Activated CD8-positive, alpha-beta memory T cell treated with anti-CD3 and anti-CD28 coated beads, Interleukin-2, amount 10 ng/mL, durations not matched to agents 7 days and 5 days (primary cell): ENCODE results near the gene ARHGDIB. TPM values are rescaled to one million over a fixed set of nuclear protein-coding genes. Genes with fewer than 3 reads are reported as not detected.

Experiments
- ATAC-seq: fragments of 150-1000 bp; cut with Tn5 transposase; one replicate; pipeline ENCODE4 v1.10.0; 2021; ENCODE audit warnings: moderate library complexity
- CTCF ChIA-PET: fragments of 350-600 bp; sonication (Branson Sonifier 250); formaldehyde crosslinking; loops from one replicate; lab custom pipeline; 2021; ENCODE audit warnings: antibody characterized with exemption; lab: Charles Lee
- DNase-seq: peaks from one replicate; pipeline ENCODE4 v3.0.0-alpha.2; 2020
- H3K27ac Mint-ChIP-seq: one replicate; pipeline ENCODE4 v1.8.0; 2021; ENCODE audit warnings: mild to moderate bottlenecking, mixed read lengths
- H3K27me3 Mint-ChIP-seq: one replicate; pipeline ENCODE4 v1.8.0; 2021; ENCODE audit warnings: mixed read lengths
- H3K36me3 Mint-ChIP-seq: one replicate; pipeline ENCODE4 v1.8.0; 2021; ENCODE audit warnings: mild to moderate bottlenecking, mixed read lengths
- H3K4me1 Mint-ChIP-seq: one replicate; pipeline ENCODE4 v1.8.0; 2021; ENCODE audit warnings: mixed read lengths
- H3K4me3 Mint-ChIP-seq: one replicate; pipeline ENCODE4 v1.8.0; 2021; ENCODE audit warnings: mild to moderate bottlenecking, moderate library complexity, mixed read lengths
- H3K9me3 Mint-ChIP-seq: one replicate; pipeline ENCODE4 v1.8.0; 2022; ENCODE audit warnings: low read depth, mixed read lengths
- total RNA-seq, 2 experiments: library from RNA; stranded (reverse); gene quantifications; one replicate each; pipeline ENCODE4 v1.2.3, GENCODE V29; 2021

ARHGDIB gene
- total RNA-seq, 2 experiments from 2014 or later: 1,208 to 1,284 TPM

DNA sequence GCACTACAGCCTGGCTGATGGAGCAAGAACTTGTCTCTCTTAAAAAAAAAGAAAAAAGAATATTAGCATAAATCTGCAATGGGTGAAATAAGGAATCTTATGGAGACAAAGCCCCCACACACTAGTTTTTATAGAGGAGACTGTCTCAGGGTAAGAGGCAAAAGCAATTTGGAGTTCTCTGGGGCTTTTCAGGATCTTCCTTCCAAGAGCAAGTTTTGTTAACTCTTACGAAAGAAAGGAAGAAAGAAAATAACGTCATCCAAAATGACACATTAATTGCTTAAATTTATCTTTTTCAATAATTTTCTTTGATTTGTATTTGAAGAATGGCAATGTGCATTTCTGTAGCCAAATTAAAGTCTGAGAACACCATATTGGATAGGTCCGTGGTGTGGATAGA lies 15.3 kb upstream of the ARHGDIB start:
- Mint-ChIP-seq H3K4me1 (peaks cover 44% of the 10 kb centered on the region), H3K9me3 (no peaks in the 10 kb centered on the region), H3K4me3 (no peak overlapping the region), H3K27me3 (no peaks in the 10 kb centered on the region), H3K27ac (no peak overlapping the region), H3K36me3 (no peaks in the 10 kb centered on the region)
- CTCF ChIA-PET: interaction anchor here (1.5 kb wide), 1 partner anchor 15 kb away, joined by 5 read pairs; the partner anchor contains the start of gene ARHGDIB
- ATAC-seq (no peak), DNase-seq (no peak)

DNA sequence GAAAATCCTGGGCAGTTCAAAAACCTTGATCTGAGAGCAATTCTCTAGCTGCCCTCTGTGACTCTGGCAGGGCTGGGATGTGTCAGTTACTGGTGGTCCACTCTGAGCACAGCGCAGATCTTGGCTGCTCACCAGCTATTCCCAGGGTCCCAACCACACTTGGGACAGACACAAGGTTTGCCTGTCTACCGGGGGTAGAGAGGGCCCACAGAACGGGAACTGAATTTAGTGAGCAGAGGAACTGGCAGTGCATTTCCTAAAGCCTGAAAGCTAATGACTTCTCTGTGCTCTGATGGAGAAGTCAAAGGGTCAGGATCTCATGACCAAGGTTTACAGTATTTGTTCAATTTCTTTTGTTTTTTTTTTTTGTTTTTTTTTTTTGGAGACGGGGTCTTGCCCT lies 14.1 kb upstream of the ARHGDIB start:
- Mint-ChIP-seq H3K4me1 (peaks cover 37% of the 10 kb centered on the region), H3K27me3 (no peaks in the 10 kb centered on the region), H3K36me3 (no peaks in the 10 kb centered on the region), H3K9me3 (no peaks in the 10 kb centered on the region), H3K27ac (no peak overlapping the region), H3K4me3 (no peak overlapping the region)
- no peak for ATAC-seq
- no peak for DNase-seq
- CTCF ChIA-PET: interaction anchor here (0.6 to 1.5 kb wide), 2 partner anchors 14 to 308 kb away, joined by 3 to 5 read pairs; partner anchors contain the start of gene ARHGDIB

DNA sequence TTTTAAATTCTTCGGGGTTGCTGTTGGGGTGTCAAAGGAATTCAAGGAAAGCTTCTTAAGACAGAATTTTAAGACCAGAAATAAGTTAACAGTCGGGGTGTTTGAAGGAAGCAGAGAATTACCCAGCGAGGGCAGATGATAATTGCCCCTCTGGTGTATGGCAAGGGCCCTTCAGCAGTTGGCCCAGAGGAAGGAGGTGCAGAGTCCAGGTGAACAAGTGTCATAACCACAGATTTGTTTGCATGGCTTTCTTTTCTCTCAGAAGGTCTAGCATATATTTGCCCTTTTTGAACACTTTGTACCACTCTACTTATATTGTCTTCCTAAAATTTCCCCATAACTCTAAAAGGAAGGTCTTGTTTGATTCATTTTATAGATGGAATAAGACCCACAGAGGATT lies 13.2 kb upstream of the ARHGDIB start:
- ATAC-seq: no peak

DNA sequence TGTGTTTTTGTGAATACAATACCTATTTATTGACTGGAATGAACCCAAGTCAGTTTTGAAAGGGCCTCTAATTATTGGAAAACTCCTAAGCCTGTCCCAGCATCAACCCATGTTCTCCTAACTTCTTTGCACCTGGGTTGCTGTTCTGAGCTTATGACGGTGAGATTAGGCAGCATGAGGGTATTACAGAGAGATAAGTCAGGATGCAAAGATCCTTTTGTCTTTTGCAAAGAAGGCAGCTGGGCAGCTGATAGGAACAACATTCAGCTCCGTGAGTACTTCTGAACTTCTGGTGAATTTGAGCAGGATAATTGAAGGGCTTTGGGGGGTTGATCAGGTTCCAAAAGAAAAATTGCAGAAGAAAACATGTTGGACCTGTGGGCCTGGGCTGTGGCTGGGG lies 11.4 kb upstream of the ARHGDIB start, which contains the start of gene PDE6H:
TSS of gene PDE6H (plus strand) at position 227 of the 400 bp plus-strand sequence. CDS start 4,971 bp downstream, outside the sequence.
- CTCF ChIA-PET: interaction anchor here (0.6 to 1.2 kb wide), 2 partner anchors 11 to 248 kb away, joined by 3 to 4 read pairs; partner anchors contain the start of genes ARHGDIB and RERG
- H3K36me3 Mint-ChIP-seq: peaks cover under 1% of the 10 kb centered on the region
- peaks cover 3% of the 10 kb centered on the region for H3K9me3 Mint-ChIP-seq
- no peaks in the 10 kb centered on the region for H3K27me3 Mint-ChIP-seq
- ATAC-seq (no peak), DNase-seq (no peak)
- H3K4me1 Mint-ChIP-seq: peaks cover 16% of the 10 kb centered on the region
- no peak within 1 kb of the TSS for H3K4me3 Mint-ChIP-seq
- H3K27ac Mint-ChIP-seq: no peak within 1 kb of the TSS

More for the DNA sequence above, 13.2 kb upstream of the ARHGDIB start:
- Mint-ChIP-seq H3K4me1 (peaks cover 32% of the 10 kb centered on the region), H3K27me3 (no peaks in the 10 kb centered on the region), H3K36me3 (no peaks in the 10 kb centered on the region), H3K4me3 (no peak overlapping the region), H3K27ac (no peak overlapping the region), H3K9me3 (peaks cover 3% of the 10 kb centered on the region)
- no peak for DNase-seq
- CTCF ChIA-PET: interaction anchor here (1.4 kb wide), 1 partner anchor 9 kb away, joined by 3 read pairs; no protein-coding TSS in a partner anchor

DNA sequence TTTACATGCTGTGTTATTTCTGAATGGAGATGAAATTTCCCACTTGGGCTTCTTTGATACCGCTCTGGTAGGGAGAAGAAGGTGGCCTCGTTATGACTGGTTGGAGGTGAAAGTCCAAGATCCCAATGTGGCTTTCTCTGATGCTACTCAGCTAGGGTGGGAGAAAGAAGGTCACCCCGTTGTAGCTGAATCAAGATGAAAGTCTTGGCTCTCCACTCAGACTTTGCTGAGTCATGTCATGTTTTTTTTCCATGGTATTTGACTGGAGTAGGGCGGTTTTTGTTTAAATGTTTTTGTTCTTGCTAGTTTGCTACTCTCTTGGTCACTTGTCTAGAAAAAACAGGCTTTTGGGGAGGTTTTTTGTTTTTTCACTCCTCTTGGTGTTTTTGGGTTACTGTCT lies 9.1 kb upstream of the ARHGDIB start:
- H3K27me3 Mint-ChIP-seq: no peaks in the 10 kb centered on the region
- H3K4me1 Mint-ChIP-seq: peaks cover 16% of the 10 kb centered on the region
- CTCF ChIA-PET: interaction anchor here (1.0 kb wide), 1 partner anchor 9 kb away, joined by 5 read pairs; the partner anchor contains the start of gene ARHGDIB
- ATAC-seq (no peak), DNase-seq (no peak)
- H3K36me3 Mint-ChIP-seq: peaks cover 2% of the 10 kb centered on the region
- H3K4me3 Mint-ChIP-seq: no peak overlapping the region
- no peak overlapping the region for H3K27ac Mint-ChIP-seq
- peaks cover 3% of the 10 kb centered on the region for H3K9me3 Mint-ChIP-seq

DNA sequence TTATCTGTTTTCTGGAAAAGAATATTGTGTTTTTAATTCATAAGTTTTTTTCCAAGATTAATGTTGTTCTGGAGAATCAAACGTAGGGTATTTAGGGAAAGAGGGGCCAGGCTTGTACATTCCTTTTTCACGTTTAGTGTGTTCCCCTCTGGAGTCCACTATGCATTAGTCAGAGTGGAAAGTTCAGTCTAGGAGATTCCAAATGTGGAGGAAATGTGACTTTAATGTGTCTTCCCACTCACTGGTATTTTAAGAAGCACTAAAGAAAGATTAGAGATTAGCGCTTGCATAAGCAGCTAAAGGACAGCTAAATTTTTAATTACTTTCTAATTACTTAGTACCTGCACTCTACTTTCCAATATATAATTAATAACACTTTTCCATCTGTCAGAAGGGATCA lies 7.1 kb upstream of the ARHGDIB start:
- peaks cover 3% of the 10 kb centered on the region for H3K9me3 Mint-ChIP-seq
- no peaks in the 10 kb centered on the region for H3K27me3 Mint-ChIP-seq
- DNase-seq: no peak
- no peak for ATAC-seq
- H3K27ac Mint-ChIP-seq: no peak overlapping the region
- H3K4me3 Mint-ChIP-seq: no peak overlapping the region
- H3K36me3 Mint-ChIP-seq: peaks cover 5% of the 10 kb centered on the region
- CTCF ChIA-PET: interaction anchor here (1.3 kb wide), 1 partner anchor 9 kb away, joined by 3 read pairs; no protein-coding TSS in a partner anchor
- peaks cover 35% of the 10 kb centered on the region for H3K4me1 Mint-ChIP-seq

DNA sequence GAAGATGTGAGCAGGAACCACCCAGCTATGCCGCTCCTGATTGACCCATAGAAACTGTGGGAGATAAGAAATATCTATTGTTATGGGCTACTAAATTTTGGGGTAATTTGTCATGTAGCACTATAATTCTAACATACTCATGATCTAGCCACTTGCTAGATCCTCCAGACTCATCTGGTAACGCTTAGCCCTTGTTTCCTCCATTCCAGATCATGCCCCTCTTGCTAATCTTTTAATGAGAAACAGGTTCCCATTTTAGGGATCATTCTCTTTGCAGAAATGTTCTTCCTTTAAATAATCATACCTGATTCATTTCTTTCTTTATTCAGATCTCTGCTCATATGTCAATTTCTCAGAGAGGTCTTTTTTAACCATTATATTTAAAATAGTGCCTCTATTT lies 3.8 kb upstream of the ARHGDIB start:
- CTCF ChIA-PET: interaction anchor here (0.9 to 1.4 kb wide), 2 partner anchors 16 to 31 kb away, joined by 3 read pairs; no protein-coding TSS in a partner anchor
- peaks cover 3% of the 10 kb centered on the region for H3K9me3 Mint-ChIP-seq
- no peaks in the 10 kb centered on the region for H3K27me3 Mint-ChIP-seq
- H3K36me3 Mint-ChIP-seq: peaks cover 15% of the 10 kb centered on the region
- H3K27ac Mint-ChIP-seq: no peak overlapping the region
- no peak for ATAC-seq
- H3K4me3 Mint-ChIP-seq: no peak overlapping the region
- DNase-seq: no peak
- peaks cover 30% of the 10 kb centered on the region for H3K4me1 Mint-ChIP-seq

DNA sequence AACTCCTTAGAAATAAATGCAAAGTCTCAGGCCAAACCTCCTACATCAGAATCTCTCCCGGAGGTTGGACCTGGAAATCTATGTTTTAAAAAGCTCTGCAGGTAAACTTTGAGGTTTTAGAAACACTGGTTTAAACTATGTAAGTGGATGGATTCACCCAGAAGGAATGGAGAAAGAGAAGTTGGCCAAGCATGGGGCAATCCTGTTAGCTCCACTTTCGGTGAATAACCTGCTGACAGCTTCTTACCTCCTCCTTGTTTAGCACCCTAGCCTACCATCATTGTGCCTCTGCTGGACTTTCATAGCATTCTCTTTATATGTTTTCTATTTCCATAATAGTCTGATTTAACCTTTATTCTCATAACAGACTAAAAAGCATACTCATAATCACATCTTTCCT lies 3.0 kb upstream of the ARHGDIB start:
- no peak overlapping the region for H3K4me3 Mint-ChIP-seq
- CTCF ChIA-PET: interaction anchor here (0.7 to 1.6 kb wide), 4 partner anchors 13 to 43 kb away, joined by 3 to 5 read pairs (median 4); no protein-coding TSS in a partner anchor
- H3K4me1 Mint-ChIP-seq: peaks cover 29% of the 10 kb centered on the region
- H3K27ac Mint-ChIP-seq: peak overlapping the region; percentile 100
- peaks cover 23% of the 10 kb centered on the region for H3K36me3 Mint-ChIP-seq
- no peaks in the 10 kb centered on the region for H3K27me3 Mint-ChIP-seq
- H3K9me3 Mint-ChIP-seq: no peaks in the 10 kb centered on the region
- DNase-seq (no peak), ATAC-seq (no peak)

DNA sequence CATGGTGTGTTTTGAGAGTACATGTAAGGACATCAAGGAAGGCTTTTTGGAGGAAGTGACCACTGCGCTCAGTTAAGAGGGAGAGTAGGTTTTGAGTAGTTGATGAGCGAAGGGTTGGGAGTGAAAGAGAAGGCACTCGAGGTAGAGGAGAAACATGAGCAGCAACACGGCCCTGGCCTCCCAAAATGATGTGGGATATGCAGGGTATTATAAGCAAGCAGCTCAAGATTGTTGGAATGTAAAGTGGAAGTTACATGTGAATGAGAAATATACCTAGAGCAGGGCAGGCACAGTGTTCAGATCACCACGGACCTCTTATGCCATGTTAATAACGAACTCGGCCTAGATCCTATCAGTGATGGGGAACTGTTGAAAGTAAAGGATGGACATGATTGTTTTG lies 2.1 kb upstream of the ARHGDIB start:
- CTCF ChIA-PET: interaction anchor here (1.6 kb wide), 2 partner anchors 14 to 15 kb away, joined by 4 to 5 read pairs; no protein-coding TSS in a partner anchor
- Mint-ChIP-seq H3K27ac (peak overlapping the region; percentile 100), H3K27me3 (no peaks in the 10 kb centered on the region), H3K4me1 (peaks cover 29% of the 10 kb centered on the region), H3K36me3 (peaks cover 32% of the 10 kb centered on the region), H3K4me3 (peak overlapping the region; percentile 42), H3K9me3 (no peaks in the 10 kb centered on the region)
- DNase-seq (no peak), ATAC-seq (no peak)

DNA sequence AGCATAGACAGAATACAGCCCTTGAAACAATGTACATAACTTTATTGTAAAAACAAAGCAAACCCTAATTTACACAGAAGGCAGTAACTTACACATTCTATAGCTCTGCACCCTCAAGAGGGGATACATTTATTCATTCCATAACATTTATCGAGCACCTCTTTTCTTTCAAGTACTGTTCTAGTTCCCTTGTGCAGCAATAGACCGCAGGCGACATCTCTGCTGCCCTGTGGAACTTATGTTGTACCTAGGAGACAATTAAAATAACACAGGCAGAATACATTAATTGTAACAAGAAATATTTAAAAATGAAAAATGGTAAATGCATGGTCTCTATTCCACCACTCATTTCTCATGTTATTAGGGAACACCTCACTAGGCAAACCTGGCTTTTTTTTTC lies 1.4 kb upstream of the ARHGDIB start:
- peaks cover 39% of the 10 kb centered on the region for H3K36me3 Mint-ChIP-seq
- peak overlapping the region; percentile 100 for H3K27ac Mint-ChIP-seq
- DNase-seq: no peak
- ATAC-seq: no peak
- H3K9me3 Mint-ChIP-seq: no peaks in the 10 kb centered on the region
- H3K4me3 Mint-ChIP-seq: peak overlapping the region; percentile 99
- H3K27me3 Mint-ChIP-seq: no peaks in the 10 kb centered on the region
- H3K4me1 Mint-ChIP-seq: peaks cover 33% of the 10 kb centered on the region
- CTCF ChIA-PET: interaction anchor here (1.8 kb wide), 1 partner anchor 17 kb away, joined by 5 read pairs; no protein-coding TSS in a partner anchor

DNA sequence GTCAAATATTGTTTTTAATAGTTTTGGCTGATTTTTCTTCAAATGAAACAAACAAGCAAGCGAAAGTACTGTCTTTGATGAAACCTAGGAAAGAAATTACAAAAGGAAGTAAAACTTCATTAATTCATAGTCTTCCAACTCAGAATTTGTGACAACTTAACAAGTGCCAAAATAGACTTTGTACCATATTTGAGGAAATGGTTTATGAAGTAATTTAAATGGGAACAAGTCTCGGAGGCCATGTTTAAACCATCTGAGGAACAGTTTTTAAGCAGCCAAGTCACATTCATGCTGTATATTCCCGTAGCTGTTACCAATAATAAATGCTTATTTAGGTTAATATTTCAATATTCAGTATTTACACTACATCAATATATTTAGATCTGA lies 745 bp upstream of the ARHGDIB start:
- DNase-seq: no peak
- no peak for ATAC-seq
- no peaks in the 10 kb centered on the region for H3K27me3 Mint-ChIP-seq
- CTCF ChIA-PET: interaction anchor here (0.6 to 1.8 kb wide), 5 partner anchors 8 to 24 kb away, joined by 3 to 5 read pairs (median 5); partner anchors contain the start of gene PDE6H
- peak overlapping the region; percentile 100 for H3K27ac Mint-ChIP-seq
- H3K4me1 Mint-ChIP-seq: peaks cover 39% of the 10 kb centered on the region
- peaks cover 43% of the 10 kb centered on the region for H3K36me3 Mint-ChIP-seq
- H3K9me3 Mint-ChIP-seq: no peaks in the 10 kb centered on the region
- H3K4me3 Mint-ChIP-seq: peak overlapping the region; percentile 99

DNA sequence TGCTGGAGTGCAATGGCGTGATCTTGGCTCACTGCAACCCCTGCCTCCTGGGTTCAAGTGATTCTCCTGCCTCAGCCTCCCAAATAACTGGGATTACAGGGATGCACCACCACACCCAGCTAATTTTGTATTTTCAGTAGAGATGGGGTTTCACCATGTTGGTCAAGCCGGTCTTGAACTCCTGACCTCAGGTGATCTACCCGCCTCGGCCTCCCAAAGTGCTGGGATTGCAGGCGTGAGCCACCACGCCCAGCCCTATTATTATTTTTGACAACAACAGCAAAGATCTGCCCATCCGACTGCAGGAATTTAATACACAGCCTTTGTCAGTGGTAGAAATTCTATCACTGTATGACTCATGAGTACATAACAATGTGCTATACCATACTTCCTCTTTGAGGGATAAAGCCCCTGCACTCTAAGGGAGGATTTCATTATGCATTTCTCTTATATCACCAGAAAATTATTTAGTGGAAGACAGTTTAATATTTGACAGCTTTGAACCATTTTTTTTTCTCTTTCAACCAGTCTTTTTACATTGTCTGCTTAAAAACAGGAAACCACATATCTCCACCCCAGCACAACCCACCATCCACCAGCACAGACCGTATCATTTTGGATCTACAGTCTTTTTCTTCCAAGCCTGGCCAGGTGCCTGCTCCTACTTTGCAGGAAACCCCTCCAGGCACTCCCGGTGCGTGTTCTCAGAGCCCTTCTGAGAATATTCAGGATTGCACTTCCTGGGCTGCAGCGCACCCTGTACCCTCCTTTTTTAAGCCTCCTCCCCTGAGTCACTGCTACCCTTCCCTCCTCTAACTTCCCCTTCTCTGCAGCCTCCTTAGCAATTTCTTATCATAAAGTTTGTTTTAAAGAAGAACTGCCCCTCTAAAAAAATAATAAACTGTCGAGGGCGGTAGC lies 594 bp downstream of the ARHGDIB start:
- H3K36me3 Mint-ChIP-seq: peaks cover 57% of the 10 kb centered on the region
- no peaks in the 10 kb centered on the region for H3K9me3 Mint-ChIP-seq
- H3K4me1 Mint-ChIP-seq: peaks cover 52% of the 10 kb centered on the region
- ATAC-seq (peak; percentile 49), DNase-seq (peak; percentile 64)
- H3K4me3 Mint-ChIP-seq: peak overlapping the region; percentile 99
- peak overlapping the region; percentile 100 for H3K27ac Mint-ChIP-seq
- no peaks in the 10 kb centered on the region for H3K27me3 Mint-ChIP-seq
- CTCF ChIA-PET: interaction anchor here (1.0 to 2.1 kb wide), 5 partner anchors 10 to 186 kb away, joined by 3 to 11 read pairs (median 5); partner anchors contain the start of gene PDE6H

DNA sequence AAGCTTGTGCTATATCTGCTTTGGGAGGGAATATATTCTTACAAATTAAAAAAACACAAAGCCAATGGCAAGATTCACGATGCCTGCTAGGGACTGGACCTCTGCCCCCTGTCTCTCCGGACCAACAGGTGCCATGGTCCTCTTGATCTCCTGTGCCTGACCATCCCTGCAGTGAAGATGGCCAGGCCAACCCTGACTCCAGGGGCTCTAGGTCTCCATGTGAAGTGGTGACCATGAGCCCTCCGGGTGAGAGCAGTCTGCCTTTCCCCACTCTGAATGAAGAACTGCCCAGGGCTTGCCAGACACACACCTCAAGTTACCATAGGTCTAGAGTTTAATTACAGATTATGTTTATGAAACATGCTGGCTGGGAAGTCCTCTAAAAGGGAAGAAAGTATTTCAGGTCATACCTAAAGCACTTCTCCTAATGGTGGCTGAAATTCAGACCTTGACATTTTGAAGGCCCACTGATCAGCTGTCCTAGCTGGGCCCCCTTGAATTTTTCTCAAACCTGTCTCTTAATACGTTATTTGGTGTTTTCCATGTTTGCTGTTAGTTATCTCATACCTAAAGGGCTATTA lies 1.4 kb downstream of the ARHGDIB start:
- CTCF ChIA-PET: interaction anchor here (1.2 to 2.1 kb wide), 4 partner anchors 12 to 189 kb away, joined by 4 to 11 read pairs (median 7); a partner anchor contains a TSS
- no peak for ATAC-seq
- peak overlapping the region; percentile 99 for H3K4me3 Mint-ChIP-seq
- no peaks in the 10 kb centered on the region for H3K27me3 Mint-ChIP-seq
- H3K27ac Mint-ChIP-seq: peak overlapping the region; percentile 100
- no peaks in the 10 kb centered on the region for H3K9me3 Mint-ChIP-seq
- peaks cover 52% of the 10 kb centered on the region for H3K4me1 Mint-ChIP-seq
- no peak for DNase-seq
- peaks cover 62% of the 10 kb centered on the region for H3K36me3 Mint-ChIP-seq
